Measurements from ENCODE around the gene CASP9. TPM values are rescaled to one million over a fixed set of nuclear protein-coding genes. Genes with fewer than 3 reads are reported as not detected.

The CASP9 gene
- total RNA-seq, 1 experiment from 2014 or later, result 15.9 TPM

DNA sequence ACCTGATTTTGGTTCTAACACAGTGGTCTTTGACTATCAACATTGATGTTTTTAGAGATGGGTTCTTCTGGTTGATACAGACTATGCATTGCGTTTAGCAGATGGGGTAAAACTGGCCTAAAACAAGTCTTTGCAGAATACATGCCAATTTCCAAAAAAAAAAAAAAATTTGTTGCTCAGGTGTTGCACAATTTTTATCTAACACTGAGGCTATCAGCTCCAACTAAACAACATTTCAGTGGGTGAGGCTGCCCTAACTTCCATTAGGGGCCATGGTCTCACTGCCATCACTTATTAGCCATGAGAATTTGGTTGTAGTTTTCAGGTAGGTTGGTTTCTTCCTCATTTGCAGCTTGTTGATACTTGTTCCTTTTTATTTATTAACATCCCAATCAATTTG lies 46.8 kb upstream of the CASP9 start:
- no peaks in the 10 kb centered on the region for H3K9me3 ChIP-seq (ENCODE audit: control insufficient read depth, low read depth, low read length)
- H3K4me1 ChIP-seq (ENCODE audit: insufficient read depth, low read length), result no peaks in the 10 kb centered on the region
- H3K27me3 ChIP-seq (ENCODE audit: insufficient read depth, low read length), result no peaks in the 10 kb centered on the region
- TF ChIP-seq, protein P1, sequence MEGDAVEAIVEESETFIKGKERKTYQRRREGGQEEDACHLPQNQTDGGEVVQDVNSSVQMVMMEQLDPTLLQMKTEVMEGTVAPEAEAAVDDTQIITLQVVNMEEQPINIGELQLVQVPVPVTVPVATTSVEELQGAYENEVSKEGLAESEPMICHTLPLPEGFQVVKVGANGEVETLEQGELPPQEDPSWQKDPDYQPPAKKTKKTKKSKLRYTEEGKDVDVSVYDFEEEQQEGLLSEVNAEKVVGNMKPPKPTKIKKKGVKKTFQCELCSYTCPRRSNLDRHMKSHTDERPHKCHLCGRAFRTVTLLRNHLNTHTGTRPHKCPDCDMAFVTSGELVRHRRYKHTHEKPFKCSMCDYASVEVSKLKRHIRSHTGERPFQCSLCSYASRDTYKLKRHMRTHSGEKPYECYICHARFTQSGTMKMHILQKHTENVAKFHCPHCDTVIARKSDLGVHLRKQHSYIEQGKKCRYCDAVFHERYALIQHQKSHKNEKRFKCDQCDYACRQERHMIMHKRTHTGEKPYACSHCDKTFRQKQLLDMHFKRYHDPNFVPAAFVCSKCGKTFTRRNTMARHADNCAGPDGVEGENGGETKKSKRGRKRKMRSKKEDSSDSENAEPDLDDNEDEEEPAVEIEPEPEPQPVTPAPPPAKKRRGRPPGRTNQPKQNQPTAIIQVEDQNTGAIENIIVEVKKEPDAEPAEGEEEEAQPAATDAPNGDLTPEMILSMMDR (conservative IDR thresholded peaks at IDR 0.05), result no peak
- H4K8ac ChIP-seq (replicated peaks; ENCODE audit: insufficient read length, low read depth, low read length), result no peak overlapping the region
- Mint-ChIP-seq H3K27me3 (ENCODE audit: low read depth) (no peaks in the 10 kb centered on the region), H3K4me1 (peaks cover 3 to 5% of the 10 kb centered on the region in 2 experiments), H3K4me3 (no peak overlapping the region), H3K27ac (no peak overlapping the region), H3K36me3 (ENCODE audit: insufficient read depth in 1 of 3, low read depth in 3 of 3) (peaks cover 7 to 51% (median 43%) of the 10 kb centered on the region in 3 experiments; a peak in 5 of 7 replicates), H3K9me3 (no peaks in the 10 kb centered on the region)
- H4K91ac ChIP-seq (ENCODE audit: insufficient read length, low read depth, low read length), result no peak overlapping the region
- no peak overlapping the region for H2BK120ac ChIP-seq (ENCODE audit: low read depth, low read length, poor library complexity, severe bottlenecking)
- H3K18ac ChIP-seq (ENCODE audit: insufficient read length, low read depth, low read length), result no peak overlapping the region
- no peaks in the 10 kb centered on the region for H4K20me1 ChIP-seq (ENCODE audit: control insufficient read depth, insufficient read depth, insufficient read length)
- no peak overlapping the region for H2BK12ac ChIP-seq (ENCODE audit: insufficient read length, low read depth, low read length)
- no peak overlapping the region for H3K9ac ChIP-seq (ENCODE audit: extremely low read depth, insufficient read length, low read length)
- no peak overlapping the region for H3T11ph ChIP-seq (ENCODE audit: low read length)
- no CpG with 5 or more reads among the region's 1 CpG for WGBS (ENCODE audit: extremely low coverage, insufficient read length, low lambda C conversion rate)
- H2AFZ ChIP-seq (ENCODE audit: low read length), result no peak overlapping the region
- H3K23ac ChIP-seq (ENCODE audit: insufficient read length, low read depth, low read length), result no peak overlapping the region
- 0 out of 2 replicates have a peak, but pooled peaks cover 2% of the 10 kb centered on the region for H3K79me2 ChIP-seq (ENCODE audit: insufficient read depth, low read length)
- no peak overlapping the region for H2BK20ac ChIP-seq (ENCODE audit: low read depth, low read length, poor library complexity, severe bottlenecking)
- H3K27ac ChIP-seq (ENCODE audit: insufficient read length, low read depth, low read length), result no peak overlapping the region
- H2BK5ac ChIP-seq (ENCODE audit: insufficient read length, low read length), result no peak overlapping the region
- H3K23me2 ChIP-seq (ENCODE audit: insufficient read length, low read depth, low read length, poor library complexity, severe bottlenecking), result no peaks in the 10 kb centered on the region
- H3K14ac ChIP-seq (ENCODE audit: insufficient read depth, low read length), result no peak overlapping the region
- H3K4me2 ChIP-seq (ENCODE audit: insufficient read depth, insufficient read length, low read length), result no peak overlapping the region
- no peak overlapping the region for H3K56ac ChIP-seq (ENCODE audit: insufficient read length, low read depth, low read length)
- H2BK15ac ChIP-seq (ENCODE audit: low read depth, low read length), result no peak overlapping the region
- DNase-seq, result no peak
- H4K5ac ChIP-seq (ENCODE audit: insufficient read length, low read depth, low read length), result no peak overlapping the region
- no peak overlapping the region for H2AK5ac ChIP-seq (ENCODE audit: insufficient read length, low read length)
- H3K4ac ChIP-seq (ENCODE audit: low read depth, low read length), result no peak overlapping the region
- no peaks in the 10 kb centered on the region for H3K79me1 ChIP-seq (ENCODE audit: insufficient read depth, low read depth, low read length, poor library complexity, severe bottlenecking)
